HG03135 (cell line): ENCODE results near the gene SLC25A12.
"Not testable (repeated sequence)": the region's sequence is repeated elsewhere in the genome, so short reads cannot be mapped to it uniquely, and the experiment has no call there.

Experiments
- ATAC-seq: cut with Tn5 transposase; IDR thresholded peaks from one replicate; pipeline ENCODE4 v1.9.1; 2021; ENCODE audit warnings: mild to moderate bottlenecking, moderate library complexity; ENCODE audit not compliant: unreplicated experiment

SLC25A12 gene

DNA sequence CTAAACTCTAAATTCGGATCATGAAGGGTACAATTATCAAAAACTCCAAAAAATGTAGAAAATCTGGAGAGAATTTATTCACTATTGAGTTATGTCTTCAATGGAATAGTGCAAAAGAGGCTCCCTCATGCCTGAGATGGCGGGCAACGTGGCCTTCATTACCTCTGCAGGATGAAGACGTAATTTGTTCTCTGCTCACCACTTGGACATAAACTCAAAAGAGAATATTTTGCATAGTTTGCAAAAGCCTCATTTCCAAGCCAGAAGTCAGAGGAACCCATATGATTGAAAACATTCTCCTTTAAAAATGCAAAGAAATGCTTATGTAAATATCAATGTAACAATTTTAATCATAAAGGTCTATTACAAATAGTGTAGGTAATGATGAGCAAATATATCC is 58.7 kb downstream of the SLC25A12 start:
- ATAC-seq, result no peak

DNA sequence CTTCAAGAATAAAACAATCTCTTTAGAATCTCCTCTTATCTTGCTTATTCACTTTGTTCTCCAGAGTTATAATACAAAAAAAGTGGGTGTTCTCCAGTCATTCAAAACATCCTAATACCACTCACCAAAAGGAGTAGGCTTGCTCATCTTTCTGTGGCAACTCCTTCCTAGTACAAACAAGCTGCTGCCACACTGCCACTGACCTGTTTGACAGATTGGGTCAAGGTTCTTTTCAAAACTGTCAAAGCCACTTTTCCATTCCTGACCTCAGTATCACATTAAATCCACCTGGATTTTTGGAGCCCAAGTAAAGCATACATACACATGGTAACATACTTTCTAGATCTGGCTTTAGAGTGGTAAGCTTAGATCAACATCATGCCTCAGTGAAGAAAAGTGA is 59.8 kb downstream of the SLC25A12 start:
- ATAC-seq, result no peak

DNA sequence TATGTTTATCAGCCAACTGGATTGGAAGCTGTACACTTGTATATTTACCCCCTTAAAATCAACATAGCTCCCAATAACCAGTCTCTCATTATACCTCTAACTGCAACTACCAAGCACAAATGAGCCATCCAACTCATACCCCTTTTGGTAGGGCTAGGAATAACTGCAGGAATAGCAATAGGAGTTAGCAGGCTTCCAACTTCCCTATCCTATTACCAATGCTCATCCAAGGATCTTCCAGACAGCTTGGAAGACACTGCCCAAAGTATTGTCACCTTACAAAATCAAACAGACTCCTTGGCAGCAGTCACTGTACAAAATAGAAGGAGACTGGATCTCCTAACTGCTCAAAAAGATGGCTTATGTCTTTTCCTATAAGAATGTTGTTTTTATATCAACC is 61.6 kb downstream of the SLC25A12 start:
- ATAC-seq, result no peak

DNA sequence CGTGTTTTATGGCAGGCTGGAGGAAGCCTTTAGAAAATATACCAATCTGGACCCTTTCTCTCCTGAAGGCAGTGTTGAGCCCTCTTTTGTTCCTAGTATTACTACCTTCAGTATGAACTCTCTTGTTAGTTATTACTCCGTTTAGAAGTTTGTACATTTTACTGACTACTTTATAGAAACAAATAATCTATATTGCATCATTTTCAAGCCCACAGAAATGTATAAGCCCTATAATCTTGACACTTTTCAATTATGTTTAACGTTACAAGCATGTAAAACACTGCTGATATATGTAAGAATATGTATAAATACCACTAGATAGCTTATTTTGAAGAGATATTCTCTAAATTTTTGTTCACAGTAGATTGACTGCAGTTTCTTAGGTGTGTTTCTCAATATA is 64.0 kb downstream of the SLC25A12 start:
- no peak for ATAC-seq

DNA sequence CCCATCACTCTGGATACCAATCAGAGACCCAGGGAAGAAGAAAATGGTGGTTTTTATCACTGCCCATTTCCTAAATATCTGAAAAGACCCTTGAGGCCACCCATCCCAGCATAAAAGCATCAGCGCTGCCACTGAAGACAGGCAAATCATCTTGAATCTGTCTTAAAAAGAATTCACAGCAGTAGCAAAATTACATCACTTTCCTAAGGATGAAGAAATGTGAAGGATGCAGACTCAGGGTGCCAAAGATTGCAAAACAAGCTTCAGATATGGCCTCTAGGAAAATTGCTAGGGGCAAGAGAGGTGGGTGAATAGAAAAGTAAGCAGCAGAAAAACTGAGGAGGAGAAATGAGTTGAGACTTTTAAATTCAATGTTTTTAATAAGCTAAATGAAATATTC is 70.0 kb downstream of the SLC25A12 start:
- no peak for ATAC-seq

DNA sequence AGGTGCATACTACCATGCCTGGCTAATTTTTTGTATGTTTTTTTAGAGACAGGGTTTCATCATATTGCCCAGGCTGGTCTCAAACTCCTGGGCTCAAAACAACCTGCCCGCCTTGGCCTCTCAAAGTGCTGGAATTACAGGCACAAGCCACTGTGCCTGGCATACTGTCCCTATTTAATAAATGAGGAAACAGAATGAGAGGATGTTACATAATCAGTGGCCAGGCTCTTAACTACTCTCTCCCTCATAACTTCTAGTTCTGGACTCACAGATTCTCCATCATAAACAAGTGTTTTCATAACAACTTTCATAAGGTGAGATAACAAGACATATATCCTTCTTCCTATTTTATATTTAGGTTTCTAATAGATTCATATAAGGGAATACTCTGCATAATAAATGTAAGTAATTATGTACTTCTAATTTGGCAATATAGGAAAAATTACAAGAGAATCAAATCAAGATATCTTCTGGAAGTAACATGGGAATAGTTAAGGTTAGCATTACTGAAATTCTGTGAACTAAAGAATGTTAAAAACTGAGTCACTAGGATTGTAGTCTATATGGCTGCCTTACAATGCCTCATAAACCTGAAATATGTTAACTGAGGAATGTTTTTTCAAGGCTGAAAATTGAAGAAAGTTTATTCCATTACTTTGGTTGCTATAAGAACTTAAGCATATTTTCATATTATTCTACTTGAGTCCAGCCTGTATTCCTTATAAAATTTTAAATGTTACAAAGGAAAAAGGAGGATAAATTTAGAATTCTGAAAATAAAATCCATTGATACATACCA is 71.3 kb downstream of the SLC25A12 start:
- ATAC-seq, result no peak

DNA sequence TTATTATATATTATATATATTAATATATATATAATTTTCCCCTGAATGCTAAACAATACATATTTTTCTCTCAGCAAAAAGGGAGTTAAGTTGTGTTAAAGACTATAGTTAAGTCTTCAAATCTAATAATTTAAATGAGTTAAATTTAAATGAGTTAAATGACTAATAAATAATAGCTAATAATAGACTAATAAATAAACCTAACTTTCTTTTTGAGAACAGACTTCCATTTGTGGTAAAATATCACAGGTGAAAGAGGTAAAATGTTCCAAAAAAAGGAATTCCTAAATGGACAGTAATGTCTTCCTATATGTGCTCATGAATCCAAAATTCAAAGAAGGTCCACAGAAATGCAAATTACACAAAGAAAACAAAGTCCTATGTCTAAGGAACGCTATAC is 74.6 kb downstream of the SLC25A12 start:
- ATAC-seq, result no peak

DNA sequence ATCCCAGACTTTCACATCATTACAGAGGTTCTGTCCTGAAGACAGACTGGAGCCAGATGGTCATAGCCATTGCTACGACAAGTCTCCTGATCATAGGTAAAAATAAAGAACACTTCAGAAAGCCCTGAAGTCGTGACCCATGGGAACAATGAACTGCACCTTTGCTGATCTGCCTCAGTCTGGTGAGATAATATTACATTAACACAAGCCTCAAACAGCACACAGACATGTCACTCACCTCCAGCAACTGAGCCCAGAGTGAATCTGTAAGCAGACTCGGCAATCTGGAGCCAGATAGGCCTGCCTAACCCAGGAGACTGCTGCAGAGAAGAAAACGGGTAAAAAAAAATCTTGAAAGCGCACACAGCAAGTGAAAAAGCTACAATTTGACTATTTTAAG is 79.2 kb downstream of the SLC25A12 start:
- ATAC-seq, result no peak

DNA sequence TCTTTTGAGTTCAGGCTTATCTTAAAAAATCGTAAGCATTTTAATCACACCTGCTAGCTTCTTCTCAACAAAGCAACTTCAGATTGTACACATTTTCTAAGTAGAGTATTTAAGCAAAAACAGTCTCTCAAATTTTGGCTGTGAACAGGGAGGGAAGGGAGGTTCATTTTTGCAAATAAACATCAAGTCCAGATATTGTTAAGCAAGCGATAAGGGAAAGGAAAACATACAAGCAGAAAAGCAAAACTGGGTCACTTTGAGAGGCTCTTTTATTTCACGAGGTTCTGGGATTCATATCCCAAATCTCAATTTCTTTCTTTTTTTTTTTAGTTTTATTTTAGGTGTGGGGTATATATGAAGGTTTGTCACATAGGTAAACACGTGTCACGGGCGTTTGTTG is 79.9 kb downstream of the SLC25A12 start:
- no peak for ATAC-seq

DNA sequence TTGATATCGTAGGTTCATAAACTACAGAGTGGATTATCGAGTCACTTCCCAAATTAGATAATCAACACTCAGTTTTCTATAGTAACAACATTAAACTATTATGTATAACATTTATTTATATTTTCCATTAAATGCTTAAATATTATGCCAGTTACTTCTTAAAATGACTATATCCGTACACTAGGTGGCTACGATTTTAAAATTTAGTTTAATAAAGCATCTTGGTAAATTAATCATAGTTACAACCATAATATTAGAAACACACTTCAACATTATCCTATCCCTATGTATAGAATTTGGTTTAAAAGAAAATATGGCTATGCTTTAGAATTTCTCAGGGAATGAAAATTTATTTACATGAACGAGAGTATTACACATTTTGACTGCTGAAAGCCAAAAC is 80.3 kb downstream of the SLC25A12 start:
- no peak for ATAC-seq

DNA sequence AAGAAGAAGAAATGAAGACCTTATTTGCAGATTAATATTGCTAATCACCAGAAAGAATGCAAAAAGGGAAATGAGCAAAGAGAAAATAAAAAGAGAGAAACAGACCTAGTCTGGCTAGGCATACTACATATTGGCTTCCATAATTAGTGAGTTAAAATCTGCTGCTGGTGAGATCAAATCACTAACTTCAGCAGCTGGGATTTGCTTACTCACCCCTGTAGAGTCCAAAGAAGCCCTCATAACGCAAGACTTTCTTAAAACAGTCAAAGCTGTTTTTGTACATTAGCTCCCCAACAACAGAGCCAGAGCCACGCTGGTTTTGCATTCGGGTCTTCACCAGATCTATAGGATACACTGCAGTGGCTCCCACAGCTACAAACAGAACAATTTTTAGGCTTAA is 80.9 kb downstream of the SLC25A12 start:
- ATAC-seq, result no peak

DNA sequence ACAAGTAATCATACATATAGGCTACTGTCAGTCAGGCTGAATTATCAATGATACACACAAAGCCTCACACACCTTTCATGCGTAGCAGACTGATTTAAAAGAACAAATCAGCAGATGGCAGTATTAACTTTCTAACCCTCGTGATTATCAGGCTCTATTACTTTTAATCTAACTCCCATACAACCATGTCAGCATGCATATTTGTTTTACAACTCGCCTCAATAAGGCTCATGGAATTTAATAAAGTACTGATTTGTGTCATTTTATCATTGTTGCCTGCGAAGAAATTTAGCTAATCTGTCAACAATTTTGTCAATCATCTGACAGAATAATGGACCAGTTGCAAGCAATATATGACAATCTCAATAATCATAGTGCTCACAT is 82.8 kb downstream of the SLC25A12 start:
- ATAC-seq, result no peak

DNA sequence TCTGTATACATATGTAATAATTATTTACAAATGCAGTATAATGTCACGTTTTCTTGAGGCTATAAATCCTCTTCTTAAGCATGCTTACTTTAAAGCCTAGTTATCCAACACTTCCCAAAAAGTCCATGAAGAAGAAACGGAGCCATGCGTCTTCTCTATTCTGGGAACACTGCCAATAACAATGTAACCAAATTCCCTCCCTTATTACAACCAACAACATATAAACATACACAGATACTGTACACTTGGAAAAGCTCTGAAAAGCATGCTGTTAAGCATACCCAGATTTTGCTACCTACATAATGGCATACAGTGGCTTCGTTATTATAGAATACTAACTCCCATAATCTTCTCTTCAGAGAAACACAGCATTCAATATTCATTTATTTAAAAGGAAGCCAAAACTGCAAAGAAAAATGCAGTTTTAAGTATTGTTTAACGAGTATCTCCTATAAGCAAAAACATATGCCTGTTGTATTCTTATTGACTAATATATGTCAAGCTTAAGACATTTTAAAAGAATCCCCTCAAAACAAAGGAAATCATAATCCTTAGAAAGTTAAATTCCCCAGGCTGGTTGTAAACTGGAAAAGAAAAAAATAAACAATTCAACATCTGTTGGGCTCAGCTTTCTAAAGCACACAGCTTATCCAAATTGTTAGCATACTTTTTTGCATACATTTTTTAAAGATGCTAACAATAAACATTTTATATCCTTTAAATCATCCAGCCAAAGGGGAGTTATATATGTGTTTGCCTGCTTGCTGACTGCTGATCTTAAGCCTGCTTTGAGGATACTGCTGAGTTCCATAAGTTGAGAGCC is 83.4 kb downstream of the SLC25A12 start:
- no peak for ATAC-seq

DNA sequence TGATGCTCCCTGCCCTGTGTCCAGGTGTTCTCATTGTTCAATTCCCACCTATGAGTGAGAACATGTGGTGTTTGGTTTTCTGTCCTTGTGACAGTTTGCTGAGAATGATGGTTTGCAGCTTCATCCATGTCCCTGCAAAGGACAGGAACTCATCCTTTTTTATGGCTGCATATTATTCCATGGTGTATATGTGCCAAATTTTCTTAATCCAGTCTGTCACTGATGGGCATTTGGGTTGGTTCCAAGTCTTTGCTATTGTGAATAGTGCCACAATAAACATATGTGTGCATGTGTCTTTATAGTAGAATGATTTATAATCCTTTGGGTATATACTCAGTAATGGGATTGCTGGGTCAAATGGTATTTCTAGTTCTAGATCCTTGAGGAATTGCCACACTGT is 85.2 kb downstream of the SLC25A12 start:
- not testable (repeated sequence) for ATAC-seq

DNA sequence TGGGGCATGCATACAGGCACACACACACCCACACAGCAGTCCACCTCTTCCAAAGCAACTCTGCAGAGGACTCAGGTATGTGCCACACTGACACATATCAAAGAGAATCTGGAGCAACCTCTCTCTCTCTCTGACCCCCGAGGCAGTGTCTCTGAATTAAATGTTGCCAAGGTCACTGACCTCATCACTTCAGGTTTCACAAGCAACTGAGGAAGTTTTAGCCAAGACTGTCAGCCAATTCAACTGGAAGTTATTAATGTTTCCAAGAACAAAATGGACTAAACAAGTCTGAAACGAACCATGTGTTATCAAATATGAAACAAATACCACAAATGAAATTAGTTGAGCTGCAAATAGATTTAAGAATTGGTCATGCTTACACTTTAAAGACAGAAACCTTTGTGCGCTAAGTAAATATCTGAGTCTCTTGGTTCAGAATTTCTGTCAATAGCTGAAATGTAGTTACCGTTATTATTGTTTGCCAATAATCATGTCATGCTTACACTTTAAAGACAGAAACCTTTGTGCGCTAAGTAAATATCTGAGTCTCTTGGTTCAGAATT is 86.1 kb downstream of the SLC25A12 start:
- no peak for ATAC-seq

DNA sequence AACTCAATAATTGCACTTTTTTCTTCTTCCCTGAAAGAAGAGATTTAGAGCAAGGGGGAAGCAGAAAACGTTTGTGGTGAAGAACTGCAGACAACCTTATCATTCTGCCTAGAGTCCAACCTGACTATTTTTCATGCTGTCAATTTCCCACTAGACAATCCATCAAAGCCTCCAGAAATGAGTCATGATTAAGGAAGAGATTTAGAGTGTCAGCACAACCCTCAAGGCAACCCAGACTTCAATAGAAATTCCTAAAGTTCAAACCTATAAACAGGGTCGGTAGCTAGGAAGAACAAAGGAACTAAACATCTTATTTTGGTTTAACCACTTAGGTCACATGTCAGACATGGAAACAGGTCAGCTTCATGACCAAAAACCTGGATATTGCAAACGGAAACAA is 86.9 kb downstream of the SLC25A12 start:
- ATAC-seq, result no peak

DNA sequence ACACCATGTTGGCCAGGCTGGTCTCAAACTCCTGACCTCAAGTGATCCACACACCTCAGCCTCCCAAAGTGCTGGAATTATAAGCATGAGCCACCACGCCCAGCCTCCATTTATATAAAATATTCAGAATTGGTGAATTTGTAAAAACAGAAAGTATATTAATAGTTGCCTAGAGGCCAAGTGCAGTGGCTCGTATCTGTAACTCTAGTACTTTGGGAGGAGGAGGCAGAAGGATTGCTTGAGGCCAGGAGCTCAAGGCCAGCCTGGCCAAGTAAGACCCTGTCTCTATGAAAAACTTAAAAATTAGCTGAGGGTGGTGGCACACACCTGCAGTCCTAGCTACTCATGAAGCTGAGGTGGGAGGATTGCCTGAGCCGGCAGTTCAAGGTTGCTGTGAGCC is 89.6 kb downstream of the SLC25A12 start:
- ATAC-seq, result no peak

DNA sequence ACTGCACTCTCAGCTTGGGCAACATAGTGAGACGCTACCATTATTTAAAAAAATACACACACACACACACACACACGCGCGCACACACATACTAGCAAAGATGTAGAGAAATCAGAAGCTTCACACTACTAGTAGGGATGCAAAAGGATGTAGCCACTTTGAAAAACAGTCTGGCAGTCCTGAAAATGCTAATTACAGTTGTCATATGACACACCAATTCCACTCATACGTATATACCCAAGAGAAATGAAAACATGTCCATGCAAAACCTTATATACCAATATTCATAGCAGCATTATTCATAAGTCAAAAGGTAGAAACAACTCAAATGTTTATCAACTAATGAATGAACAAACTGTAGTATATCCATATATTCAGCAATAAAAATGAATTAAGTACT is 90.3 kb downstream of the SLC25A12 start:
- ATAC-seq, result no peak

DNA sequence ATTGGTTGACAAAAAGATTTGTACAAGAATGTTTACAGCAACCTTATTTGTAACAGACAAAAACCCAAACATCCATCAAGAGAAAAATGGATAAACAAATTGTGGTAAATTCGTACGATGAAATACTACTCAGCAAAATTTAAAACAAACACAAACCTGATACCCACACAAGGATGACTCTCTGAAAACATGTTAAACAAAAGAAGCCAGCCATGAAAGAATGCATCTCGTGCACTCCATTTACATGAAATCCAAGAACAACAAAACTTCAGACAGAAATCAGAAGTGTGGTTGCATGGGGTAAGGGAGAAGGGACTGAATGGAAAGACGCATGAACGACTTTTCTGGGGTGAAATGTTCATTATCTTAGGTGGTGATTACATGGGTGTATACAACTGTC is 93.4 kb downstream of the SLC25A12 start:
- ATAC-seq, result no peak

DNA sequence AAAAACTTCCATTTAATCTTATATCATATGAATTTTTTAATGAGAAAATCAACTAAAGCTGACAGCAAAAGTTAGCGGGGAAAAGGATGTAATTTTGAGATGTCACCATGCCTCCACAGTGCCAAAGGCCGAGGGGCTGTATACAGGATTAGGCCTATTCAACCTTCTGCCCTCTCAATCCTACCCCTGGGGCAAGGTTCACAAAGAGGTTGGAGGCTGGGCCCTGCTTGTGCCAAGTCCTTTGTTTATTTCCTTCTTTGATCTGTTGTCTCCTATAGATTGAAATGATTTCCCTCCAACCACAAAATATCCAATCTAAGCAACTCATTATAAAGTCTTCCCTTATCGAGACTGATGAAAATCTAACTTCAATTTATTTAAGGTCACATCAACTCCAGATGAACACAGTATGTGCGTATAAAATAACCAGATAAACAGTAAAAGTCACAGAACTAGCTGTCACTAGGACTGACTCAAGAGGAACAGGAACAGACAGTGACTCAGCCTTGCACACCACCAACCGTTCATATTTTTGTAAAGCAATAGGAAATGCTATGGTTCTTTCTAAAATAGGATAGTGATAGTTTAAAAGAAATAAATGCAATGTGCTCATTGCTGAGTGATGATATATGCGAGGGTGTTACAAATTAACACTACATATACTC is 95.8 kb downstream of the SLC25A12 start:
- ATAC-seq, result no peak

DNA sequence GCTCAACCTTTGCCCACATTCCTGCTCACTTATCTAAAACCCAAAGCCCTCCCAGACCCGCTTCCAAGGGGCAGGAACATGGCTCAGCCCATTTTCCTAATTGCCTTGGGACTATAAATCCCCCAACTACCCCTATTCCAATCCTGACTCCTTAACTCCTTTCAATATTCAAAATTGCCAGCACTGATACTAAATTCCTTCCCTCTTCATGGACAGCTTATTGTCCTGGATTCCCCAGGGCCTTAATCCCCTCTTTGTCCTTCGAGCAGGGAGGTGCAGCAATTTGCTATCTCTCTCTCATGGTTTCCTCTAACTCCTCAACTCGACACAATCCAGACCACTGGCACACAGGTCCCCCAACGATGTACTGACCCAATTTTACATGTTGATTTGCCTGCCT is 99.1 kb downstream of the SLC25A12 start:
- no peak for ATAC-seq
